Measurements from ENCODE around the gene HSP90AB1. TPM values are rescaled to one million over a fixed set of nuclear protein-coding genes. Genes with fewer than 3 reads are reported as not detected.
A peak's percentile ranks its signal among the peaks of the same experiment; 100 is the strongest.

HSP90AB1 gene
- 873 TPM for total RNA-seq
- long read RNA-seq, transcript HSP90AB1-203 (12 exons, 2,572 nt), result major isoform, 2,377 of 2,737 reads
- long read RNA-seq, transcript HSP90AB1-202 (12 exons, 2,674 nt), result minor isoform, 12 of 2,737 reads
- long read RNA-seq, transcript HSP90AB1-201 (12 exons, 2,582 nt), result minor isoform, 28 of 2,737 reads
- long read RNA-seq, partial matches to known transcripts, result 287 of 2,737 reads
- long read RNA-seq, other reads (novel, unspliced or antisense), result 32 of 2,737 reads

DNA sequence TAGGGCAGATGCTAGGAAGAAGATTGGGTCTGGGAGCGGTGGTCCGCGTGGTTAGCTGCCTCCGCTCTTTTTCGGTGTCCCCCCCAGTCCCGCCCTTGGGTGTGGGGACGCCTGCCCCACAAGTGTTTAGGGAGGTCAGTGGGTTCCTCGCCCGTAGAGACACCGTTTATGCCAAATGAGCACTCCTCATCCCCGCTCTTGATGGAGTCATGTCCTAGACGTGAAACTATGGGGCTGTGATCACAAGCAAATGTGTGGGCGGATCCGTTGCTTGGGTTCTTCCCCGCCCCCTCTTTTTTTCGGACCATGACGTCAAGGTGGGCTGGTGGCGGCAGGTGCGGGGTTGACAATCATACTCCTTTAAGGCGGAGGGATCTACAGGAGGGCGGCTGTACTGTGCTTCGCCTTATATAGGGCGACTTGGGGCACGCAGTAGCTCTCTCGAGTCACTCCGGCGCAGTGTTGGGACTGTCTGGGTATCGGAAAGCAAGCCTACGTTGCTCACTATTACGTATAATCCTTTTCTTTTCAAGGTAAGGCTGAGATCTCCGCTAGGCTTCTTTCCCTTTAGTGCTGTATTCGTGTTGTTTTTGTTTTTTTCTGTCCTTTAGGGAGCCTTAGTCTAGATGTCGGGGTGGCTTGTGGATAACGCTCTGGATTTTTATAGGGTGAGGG lies at the start of gene HSP90AB1:
TSS of gene HSP90AB1 (plus strand) at position 439 of the 675 bp plus-strand sequence. CDS start 1,529 bp downstream, outside the sequence.
- intact Hi-C loops (cut with DNase I), result loop anchor here (1.0 kb wide), 1 partner anchor 25 kb away; no protein-coding TSS in a partner anchor
- DNase-seq (ENCODE audit: low spot score), result peak; percentile 97

DNA sequence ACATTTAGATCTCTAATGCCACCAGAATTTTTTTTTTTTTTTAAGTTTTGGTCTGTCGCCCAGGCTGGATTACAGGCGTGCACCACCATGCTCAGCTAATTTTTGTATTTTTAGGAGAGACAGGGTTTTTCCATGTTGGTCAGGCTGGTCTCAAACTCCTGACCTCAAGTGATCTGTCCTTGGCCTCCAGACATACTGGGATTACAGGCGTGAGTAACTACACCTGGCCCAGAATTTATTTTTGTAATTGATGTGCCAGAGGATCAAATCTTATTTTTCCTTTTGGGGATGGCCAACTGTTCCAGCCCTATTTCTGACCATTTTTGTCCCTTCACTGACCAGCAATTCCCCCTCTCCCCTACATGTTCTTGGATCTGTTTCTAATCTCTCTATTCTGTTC lies 48.2 kb upstream of the HSP90AB1 start:
- intact Hi-C loops (cut with DNase I), result no loop called here
- DNase-seq (ENCODE audit: low spot score), result peak; percentile 12

DNA sequence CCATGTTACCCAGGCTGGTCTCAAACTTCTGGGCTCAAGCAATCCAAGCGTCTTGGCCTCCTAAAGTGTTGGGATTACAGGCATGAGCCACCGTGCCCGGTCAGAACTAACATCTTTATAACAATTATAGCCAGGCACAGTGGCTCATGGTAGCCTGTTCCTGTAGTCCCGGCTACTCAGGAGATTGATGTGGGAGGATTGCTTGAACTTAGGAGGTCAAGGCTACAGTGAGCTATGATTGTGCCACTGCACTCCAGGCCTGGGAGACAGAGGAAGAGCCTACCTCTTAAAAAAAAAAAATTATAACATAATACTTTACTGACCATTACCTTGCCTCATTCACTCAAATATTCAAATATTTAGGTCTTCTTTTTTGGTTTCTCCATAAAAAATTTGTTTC lies 47.0 kb upstream of the HSP90AB1 start:
- intact Hi-C loops (cut with DNase I), result no loop called here
- DNase-seq (ENCODE audit: low spot score), result peak; percentile 22

DNA sequence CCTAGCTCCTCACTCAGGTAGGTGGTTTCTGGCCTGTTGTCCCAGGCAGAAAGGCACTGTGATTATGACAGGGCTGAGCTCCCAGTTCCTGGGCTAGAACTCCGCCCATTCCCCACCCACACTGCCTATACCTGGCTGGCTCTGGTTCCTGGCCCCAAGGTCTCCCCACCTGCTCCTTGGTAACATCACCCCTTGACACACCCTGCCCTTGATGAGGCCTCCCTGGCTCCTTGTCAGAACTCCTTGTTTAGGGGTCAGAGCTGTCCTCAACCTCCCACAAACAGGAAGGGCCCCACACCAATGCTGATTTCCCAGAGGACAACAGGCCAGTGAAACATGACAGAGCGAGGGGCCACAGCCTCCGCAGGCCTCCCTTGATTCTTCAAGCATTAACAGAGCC lies 45.7 kb upstream of the HSP90AB1 start:
- intact Hi-C loops (cut with DNase I), result no loop called here
- peak; percentile 55 for DNase-seq (ENCODE audit: low spot score)

DNA sequence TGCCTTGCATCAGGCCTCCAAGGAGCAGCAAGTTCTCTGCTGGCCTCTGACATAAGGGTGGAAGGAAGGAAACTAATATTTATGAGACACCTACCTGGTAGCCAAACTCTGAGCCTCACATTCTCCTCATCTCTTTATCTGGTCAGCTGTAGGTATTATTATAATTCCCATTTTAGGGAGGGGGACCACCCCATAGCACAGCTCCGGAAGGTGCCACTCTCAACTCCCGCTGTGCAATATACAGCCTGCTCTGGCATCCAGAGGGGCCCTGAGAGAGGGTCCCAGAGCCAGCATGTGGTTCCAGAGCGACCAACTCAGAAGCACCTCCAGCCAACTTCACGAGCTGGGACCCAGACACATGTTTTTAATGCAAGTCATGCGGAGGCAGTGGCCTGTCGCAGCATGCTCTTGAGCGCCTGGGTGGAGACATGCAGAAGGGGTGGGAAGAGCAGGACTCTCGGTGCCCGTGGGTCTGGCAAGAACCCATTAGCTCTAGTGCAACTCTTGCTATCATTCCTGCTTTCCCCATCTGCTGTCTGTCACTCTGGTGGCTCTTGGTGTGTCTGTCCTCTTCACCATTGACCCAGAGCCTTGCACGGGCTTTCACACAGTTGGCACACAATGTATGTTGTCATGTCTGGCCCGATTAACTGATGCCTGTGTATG lies 45.1 kb upstream of the HSP90AB1 start:
- intact Hi-C loops (cut with DNase I), result no loop called here

DNA sequence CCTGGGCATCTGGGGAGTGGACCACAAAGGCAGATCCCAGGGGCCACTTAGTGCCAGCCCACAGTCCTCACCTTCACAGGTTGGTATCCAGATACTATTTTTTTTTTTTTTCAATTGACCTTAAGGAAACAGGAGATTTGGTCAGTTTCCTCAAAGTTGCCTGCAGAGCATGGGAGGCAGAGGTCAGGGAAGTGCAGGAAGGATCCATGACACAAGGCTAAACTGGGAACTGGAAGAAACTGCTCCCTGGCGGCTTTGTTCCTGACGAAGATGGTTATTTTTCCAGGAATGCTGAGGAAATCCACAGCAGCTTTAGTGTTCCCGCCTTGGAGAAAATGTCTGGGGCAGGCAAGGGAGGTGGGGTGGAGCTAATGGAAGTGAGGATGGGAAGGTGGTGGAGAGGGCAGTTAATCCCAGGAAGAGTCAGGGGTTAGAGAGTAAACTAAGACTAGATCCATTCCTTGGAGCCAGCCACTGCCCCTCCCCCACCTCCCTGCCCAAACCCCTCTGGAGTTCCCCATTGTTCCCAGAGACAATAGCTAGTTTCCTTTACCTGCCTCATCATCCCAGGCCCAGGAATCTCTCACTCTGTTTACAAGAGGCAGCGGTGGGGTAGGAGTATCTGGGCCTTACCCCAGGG lies 44.4 kb upstream of the HSP90AB1 start:
- intact Hi-C loops (cut with DNase I), result no loop called here
- DNase-seq (ENCODE audit: low spot score), result peak; percentile 72

More for the DNA sequence above, 45.1 kb upstream of the HSP90AB1 start:
- peak; percentile 50 for DNase-seq (ENCODE audit: low spot score)

DNA sequence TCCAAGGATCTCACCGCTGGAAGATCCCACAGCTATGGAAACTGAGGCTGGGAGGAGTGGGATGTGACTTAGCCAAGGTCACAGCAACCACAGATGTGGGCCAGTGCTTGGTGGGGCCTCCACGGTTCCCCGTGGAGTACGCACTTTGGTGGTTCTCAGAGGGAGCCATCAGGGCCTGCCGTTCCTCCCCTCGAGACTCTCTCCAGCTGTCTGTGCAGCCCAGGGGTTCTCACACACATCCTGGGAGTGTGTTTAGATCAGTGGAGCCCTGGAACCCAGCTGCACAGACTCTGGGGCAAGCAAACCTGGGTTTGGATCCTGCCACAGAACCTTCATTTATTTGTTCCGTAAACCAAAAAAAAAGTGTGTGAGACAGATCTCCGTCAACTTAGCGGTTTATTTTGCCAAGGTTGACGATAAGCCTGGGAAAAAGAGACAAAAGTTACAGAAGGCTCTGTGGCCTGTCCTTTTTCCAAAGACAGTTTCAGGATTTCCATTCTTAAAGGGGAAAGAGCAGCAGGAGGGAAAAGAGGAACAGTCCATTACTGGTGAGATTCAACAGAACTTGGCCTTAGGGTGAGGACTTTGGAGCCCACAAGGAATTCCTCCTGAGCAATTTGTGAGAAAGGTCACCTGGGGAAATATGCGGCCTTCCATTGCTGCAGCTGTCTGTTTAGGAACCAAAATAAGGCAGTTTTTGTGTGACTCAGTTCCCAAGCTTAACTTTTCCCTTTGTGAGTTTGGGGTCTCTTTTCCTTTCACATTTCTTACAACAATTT lies 43.7 kb upstream of the HSP90AB1 start:
- peak; percentile 15 for DNase-seq (ENCODE audit: low spot score)
- intact Hi-C loops (cut with DNase I), result no loop called here

DNA sequence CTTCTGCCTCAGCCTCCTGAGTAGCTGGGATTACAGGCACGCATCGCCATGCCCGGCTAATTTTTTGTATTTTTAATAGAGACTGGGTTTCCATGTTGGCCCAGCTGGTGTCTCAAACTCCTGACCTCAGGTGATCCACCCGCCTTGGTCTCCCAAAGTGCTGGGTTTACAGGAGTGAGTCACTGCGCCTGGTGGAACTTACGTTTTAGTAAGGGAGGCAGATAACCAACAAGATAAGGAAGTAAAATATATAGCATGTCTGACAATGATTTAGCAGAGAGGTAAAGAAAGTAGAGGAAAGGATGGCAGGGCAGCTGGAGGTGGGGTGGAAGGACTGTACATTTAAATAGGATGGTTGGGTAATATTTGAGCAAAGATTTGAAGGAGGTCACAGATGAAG lies 42.9 kb upstream of the HSP90AB1 start:
- intact Hi-C loops (cut with DNase I), result no loop called here

DNA sequence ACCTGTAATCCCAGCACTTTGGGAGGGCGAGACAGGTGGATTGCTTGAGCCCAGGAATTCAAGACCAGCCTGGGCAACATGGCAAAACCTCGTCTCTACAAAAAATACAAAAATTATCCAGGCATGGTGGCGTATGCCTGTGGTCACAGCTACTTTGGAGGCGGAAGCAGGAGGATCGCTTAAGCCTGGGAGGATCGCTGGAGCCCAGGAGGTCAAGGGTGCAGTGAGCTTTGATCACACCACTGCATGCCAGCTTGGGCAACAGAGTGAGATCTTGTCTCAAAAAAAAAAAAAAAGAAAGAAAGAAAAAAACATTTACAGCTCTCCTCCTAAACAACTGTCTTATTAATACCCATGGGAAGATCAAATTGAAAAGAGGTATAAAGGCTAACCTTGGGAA lies 38.9 kb upstream of the HSP90AB1 start:
- intact Hi-C loops (cut with DNase I), result no loop called here
- peak; percentile 3 for DNase-seq (ENCODE audit: low spot score)

More for the DNA sequence above, 42.9 kb upstream of the HSP90AB1 start:
- peak; percentile 4 for DNase-seq (ENCODE audit: low spot score)

DNA sequence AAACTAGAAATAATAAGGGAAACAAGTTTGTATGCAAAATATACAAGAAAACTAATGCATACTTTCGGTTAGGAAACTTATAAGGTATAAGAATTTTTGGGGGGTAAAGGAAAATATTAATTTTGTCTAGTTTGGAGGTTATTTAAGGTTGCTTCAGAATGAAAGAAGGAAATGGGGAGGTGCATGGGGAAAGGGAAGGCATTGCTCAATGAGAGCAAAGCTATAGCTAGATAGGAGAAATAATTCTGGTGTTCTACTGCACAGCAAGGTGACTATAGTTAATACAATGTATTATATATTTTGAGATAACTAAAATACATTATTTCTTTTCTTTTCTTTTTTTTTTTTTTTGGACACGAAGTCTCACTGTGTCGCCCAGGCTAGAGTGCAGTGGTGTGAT lies 35.6 kb upstream of the HSP90AB1 start:
- intact Hi-C loops (cut with DNase I), result no loop called here
- DNase-seq (ENCODE audit: low spot score), result no peak

DNA sequence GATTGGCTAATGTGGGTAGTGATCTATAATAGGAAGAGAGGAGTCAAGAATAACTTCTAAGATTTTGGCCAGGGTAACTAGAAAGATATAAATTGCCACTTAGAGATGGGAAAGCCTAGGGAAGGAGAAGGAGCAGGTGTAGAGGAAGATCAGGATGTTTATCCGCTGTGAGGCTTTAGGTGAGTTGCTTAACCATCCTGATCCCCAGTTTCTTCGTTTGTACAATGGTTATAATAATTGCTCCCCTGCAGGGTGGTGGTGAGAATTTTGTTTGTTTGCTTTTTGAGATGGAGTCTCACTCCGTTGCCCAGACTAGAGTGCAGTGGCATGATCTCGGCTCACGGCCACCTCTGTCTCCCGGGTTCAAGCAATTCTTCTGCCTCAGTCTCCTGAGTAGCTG lies 32.6 kb upstream of the HSP90AB1 start:
- intact Hi-C loops (cut with DNase I), result no loop called here
- no peak for DNase-seq (ENCODE audit: low spot score)

DNA sequence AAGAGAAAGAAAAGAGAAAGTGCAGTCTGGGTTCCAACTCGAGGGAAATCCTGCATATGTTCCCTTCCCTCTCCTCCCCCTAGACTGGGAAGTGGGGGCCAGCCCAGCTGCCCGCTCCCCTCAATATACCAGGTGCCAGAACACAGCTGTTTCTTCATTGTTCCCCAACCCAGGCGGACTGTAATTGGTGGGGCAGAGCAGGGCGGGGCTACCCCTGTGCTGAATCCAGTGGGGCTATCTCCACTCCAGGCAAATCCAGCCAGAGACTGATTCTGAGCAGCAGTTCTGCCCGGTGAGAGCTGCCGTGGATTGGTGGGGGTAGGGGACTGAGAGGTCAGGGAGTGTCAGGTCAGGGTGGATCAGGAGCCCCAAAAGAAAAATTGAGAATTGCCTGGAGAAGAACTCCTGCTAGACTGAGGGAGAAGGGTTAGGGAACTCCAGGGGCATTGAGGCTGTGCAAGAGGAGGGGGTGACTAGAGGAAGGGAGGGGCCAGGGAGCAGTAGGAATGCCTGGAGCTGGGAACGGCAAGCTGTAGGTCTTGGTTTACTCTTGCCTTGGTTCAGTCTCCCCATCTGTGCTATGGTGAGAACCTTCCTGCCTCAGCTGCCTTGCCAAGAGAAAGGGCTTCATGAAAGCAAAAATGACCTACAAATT lies 30.1 kb upstream of the HSP90AB1 start, which contains the start of gene MYMX:
TSS of gene MYMX (plus strand) at position 250 of the 655 bp plus-strand sequence. CDS start 546 bp downstream, outside the sequence.
- peak; percentile 66 for DNase-seq (ENCODE audit: low spot score)
- intact Hi-C loops (cut with DNase I), result no loop called here

DNA sequence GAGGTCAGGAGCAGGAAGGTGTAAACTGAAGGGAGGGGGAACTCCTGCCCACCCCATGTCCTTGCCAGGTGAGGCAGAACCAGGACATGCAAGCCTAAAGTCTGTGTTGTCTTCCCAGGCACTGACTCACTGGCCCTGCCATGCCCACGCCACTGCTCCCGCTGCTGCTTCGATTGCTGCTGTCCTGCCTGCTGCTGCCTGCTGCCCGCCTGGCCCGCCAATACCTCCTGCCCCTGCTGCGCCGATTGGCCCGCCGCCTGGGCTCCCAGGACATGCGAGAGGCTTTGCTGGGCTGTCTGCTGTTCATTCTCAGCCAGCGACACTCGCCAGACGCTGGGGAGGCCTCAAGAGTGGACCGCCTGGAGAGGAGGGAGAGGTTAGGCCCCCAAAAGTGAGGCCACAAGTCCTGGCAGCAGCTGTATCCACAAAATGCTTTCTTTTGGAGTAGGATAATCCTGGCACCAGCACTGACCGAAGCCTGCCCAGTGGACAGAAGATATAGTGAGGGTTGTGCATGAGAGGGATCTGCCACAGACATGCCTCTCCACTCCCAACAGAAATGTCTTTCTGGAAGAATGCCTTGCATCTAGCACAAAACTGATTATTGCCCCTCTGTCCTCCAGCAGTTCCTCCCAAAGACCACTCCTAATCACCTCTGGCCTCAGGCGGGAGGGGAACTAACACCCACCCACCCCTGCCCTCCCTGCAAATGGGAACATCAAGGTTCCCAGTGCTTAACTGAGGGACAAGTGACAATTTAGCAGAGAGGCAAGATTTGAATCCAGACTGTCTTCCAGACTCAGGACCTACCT lies 29.4 kb upstream of the HSP90AB1 start:
- intact Hi-C loops (cut with DNase I), result no loop called here
- peak; percentile 78 for DNase-seq (ENCODE audit: low spot score)

DNA sequence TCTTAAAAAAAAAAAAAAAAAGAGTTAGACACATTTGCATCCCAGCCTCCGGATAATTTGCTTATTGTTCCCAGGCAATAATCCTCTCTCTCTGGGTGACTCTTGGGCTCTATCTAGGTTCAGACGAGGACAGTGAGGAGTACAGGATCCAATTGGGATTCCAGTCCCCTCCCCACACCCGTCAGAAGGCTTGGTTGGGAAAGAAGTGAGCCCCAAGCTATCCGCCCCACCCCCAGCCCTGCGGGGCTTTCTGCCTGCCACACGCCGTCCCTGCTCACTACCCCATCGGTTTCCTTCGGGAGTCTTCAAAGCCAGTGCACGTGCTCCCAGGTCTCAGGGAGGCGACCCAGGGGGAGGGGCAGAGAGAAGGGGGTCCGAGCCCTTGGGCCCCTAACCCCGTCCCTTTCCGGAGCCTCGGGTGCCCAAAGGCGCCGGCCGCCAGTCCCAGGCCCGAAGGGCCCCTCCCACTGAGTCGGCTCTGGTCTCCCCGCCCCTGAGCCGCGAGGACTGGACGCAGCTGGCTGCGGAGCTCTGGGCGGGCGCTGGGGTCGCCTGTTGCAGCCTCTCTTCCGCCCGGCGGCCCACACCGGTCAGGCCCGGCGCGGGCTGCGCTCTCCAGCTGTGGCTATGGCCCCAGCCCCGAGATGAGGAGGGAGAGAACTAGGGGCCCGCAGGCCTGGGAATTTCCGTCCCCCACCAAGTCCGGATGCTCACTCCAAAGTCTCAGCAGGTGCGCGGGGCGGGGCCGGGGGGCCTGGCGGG lies 27.7 kb upstream of the HSP90AB1 start:
- intact Hi-C loops (cut with DNase I), result no loop called here
- peak; percentile 92 for DNase-seq (ENCODE audit: low spot score)

DNA sequence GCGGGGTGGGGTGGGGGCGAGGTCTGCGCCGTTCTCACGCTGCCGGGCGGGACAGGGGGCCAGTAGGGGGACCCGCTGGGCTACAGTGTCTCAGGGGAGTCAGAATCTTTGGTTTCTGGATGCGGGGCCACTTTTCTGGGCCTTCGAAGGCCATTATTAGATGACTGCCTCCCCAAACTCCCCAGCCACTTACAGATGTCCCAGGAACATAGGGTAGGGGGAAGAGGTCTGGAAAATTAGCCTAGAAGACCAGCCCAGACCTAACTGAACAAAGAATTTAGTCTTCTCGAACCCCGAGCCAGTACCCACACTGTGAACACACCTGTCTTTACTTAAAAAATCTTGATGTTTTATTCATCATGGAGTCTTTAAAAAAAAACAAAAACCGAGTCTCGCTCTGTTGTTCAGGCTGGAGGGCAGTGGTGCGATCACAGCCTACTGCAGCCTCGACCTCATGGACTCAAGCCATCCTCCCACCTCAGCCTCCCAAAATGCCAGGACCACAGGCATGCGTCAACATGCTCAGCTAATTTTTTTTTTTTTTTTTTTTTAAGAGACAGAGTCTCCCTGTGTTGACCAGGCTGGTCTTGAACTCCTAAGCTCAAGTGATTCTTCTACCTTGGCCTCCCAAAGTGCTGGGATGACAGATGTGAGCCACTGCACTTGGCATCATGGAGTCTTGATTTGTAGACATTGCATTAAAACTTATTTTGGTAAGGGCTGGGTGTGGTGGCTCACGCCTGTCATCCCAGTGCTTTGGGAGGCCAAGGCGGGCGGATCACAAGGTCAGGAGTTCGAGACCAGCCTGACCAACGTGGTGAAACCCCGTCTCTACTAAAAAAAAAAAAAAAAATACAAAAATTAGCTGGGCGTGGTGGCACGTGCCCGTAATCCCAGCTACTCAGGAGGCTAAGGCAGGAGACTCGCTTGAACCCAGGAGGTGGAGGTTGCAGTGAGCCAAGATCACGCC lies 26.8 kb upstream of the HSP90AB1 start:
- peak; percentile 77 for DNase-seq (ENCODE audit: low spot score)
- intact Hi-C loops (cut with DNase I), result loop anchor here (10.0 kb wide), 1 partner anchor 445 kb away; the partner anchor contains the start of gene VEGFA

DNA sequence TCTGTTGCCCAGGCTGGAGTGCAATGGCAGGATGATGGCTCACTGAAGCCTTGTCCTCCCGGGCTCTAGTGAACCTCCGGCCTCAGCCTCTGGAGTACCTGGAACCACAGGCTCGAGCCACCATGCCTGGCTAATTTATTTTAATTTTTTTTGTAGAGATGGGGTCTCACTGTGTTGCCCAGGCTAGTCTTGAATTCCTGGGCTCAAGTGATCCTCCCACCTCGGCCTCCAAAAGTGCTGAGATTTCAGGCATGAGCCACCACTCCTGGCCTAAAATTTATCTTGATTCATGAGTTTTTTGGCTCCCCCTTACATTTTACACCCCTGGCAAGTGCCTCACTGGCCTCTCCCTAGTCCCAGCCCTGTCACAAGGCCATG lies 26.0 kb upstream of the HSP90AB1 start:
- intact Hi-C loops (cut with DNase I), result loop anchor here (1.0 to 10.0 kb wide), 3 partner anchors 13 to 446 kb away; partner anchors contain the start of genes HSP90AB1 and VEGFA
- DNase-seq (ENCODE audit: low spot score), result no peak
